GM21447 (cell line): ENCODE data around the gene CHCHD6.

Source experiments
- ATAC-seq: cut with Tn5 transposase; IDR thresholded peaks from one replicate; pipeline ENCODE4 v1.9.1; 2021; ENCODE audit not compliant: unreplicated experiment

Gene CHCHD6

GRCh38 chr3:126914226-126914625 is 210.2 kb downstream of the CHCHD6 start:
- ATAC-seq, result no peak

- no peak for ATAC-seq
These were observed 211.0 kb downstream of the CHCHD6 start for GRCh38 chr3:126915015-126915414.

- ATAC-seq, result no peak
These were observed 212.5 kb downstream of the CHCHD6 start for GRCh38 chr3:126916546-126916945.

GRCh38 chr3:126917232-126917804 is 213.3 kb downstream of the CHCHD6 start:
- no peak for ATAC-seq

GRCh38 chr3:126918355-126918821 is 214.3 kb downstream of the CHCHD6 start:
- no peak for ATAC-seq

- ATAC-seq, result no peak
These were observed 217.2 kb downstream of the CHCHD6 start for GRCh38 chr3:126921085-126921824.

GRCh38 chr3:126922466-126922865 is 218.4 kb downstream of the CHCHD6 start:
- ATAC-seq, result no peak

- ATAC-seq, result no peak
These were observed 219.4 kb downstream of the CHCHD6 start for GRCh38 chr3:126923423-126923822.

GRCh38 chr3:126923895-126924294 is 219.9 kb downstream of the CHCHD6 start:
- ATAC-seq, result no peak

GRCh38 chr3:126924458-126924857 is 220.4 kb downstream of the CHCHD6 start:
- no peak for ATAC-seq

- ATAC-seq, result no peak
These were observed 221.6 kb downstream of the CHCHD6 start for GRCh38 chr3:126925411-126926171.

- ATAC-seq, result no peak
These were observed 222.8 kb downstream of the CHCHD6 start for GRCh38 chr3:126926684-126927400.

GRCh38 chr3:126927401-126927750 is 223.3 kb downstream of the CHCHD6 start:
- ATAC-seq, result no peak

GRCh38 chr3:126927846-126928245 is 223.8 kb downstream of the CHCHD6 start:
- no peak for ATAC-seq

GRCh38 chr3:126928921-126929474 is 225.0 kb downstream of the CHCHD6 start:
- no peak for ATAC-seq

- ATAC-seq, result no peak
These were observed 227.0 kb downstream of the CHCHD6 start for GRCh38 chr3:126930936-126931600.

GRCh38 chr3:126931806-126932187 is 227.8 kb downstream of the CHCHD6 start:
- ATAC-seq, result no peak

GRCh38 chr3:126932188-126932931 is 228.3 kb downstream of the CHCHD6 start:
- no peak for ATAC-seq

- ATAC-seq, result no peak
These were observed 230.0 kb downstream of the CHCHD6 start for GRCh38 chr3:126934031-126934531.

- no peak for ATAC-seq
These were observed 231.0 kb downstream of the CHCHD6 start for GRCh38 chr3:126934991-126935390.
